H9 (cell line): Measurements from ENCODE around the gene AXIN1. TPM values are rescaled to one million over a fixed set of nuclear protein-coding genes. Genes with fewer than 3 reads are reported as not detected.

Experiments
- DNase-seq: peaks from one replicate; pipeline ENCODE4 v3.0.0-alpha.2; 2017
- H2AFZ ChIP-seq: one replicate; pipeline ENCODE4 v1.6.1; 2013; ENCODE audit warnings: mild to moderate bottlenecking, low read length, control low read depth, moderate library complexity
- H2AK5ac ChIP-seq: 2 replicates; pipeline ENCODE4 v1.6.1; 2013; ENCODE audit warnings: low read length, control low read depth, mixed read lengths; ENCODE audit not compliant: insufficient read length
- H2BK120ac ChIP-seq: one replicate; pipeline ENCODE4 v1.6.1; 2013; ENCODE audit warnings: low read depth, mild to moderate bottlenecking, low read length, control low read depth, inconsistent platforms; ENCODE audit not compliant: poor library complexity, severe bottlenecking
- H2BK12ac ChIP-seq: 2 replicates; pipeline ENCODE4 v1.6.1; 2013; ENCODE audit warnings: low read length, control low read depth, mixed read lengths, low read depth; ENCODE audit not compliant: insufficient read length
- H2BK15ac ChIP-seq: 2 replicates; pipeline ENCODE4 v1.6.1; 2013; ENCODE audit warnings: low read depth, low read length, control low read depth
- H2BK20ac ChIP-seq: one replicate; pipeline ENCODE4 v1.6.1; 2013; ENCODE audit warnings: low read depth, mild to moderate bottlenecking, low read length, control low read depth, inconsistent platforms; ENCODE audit not compliant: poor library complexity, severe bottlenecking
- H2BK5ac ChIP-seq: 2 replicates; pipeline ENCODE4 v1.6.1; 2013; ENCODE audit warnings: low read length, control low read depth, mixed read lengths; ENCODE audit not compliant: insufficient read length
- H3K14ac ChIP-seq: 2 replicates; pipeline ENCODE4 v1.6.1; 2013; ENCODE audit warnings: low read length, control low read depth; ENCODE audit not compliant: insufficient read depth
- H3K18ac ChIP-seq: 2 replicates; pipeline ENCODE4 v1.6.1; 2013; ENCODE audit warnings: low read depth, mild to moderate bottlenecking, mixed read lengths, low read length, control low read depth; ENCODE audit not compliant: insufficient read length
- H3K23ac ChIP-seq: 2 replicates; pipeline ENCODE4 v1.6.1; 2013; ENCODE audit warnings: low read length, control low read depth, mixed read lengths, low read depth; ENCODE audit not compliant: insufficient read length
- H3K23me2 ChIP-seq: 2 replicates; pipeline ENCODE4 v1.6.1; 2013; ENCODE audit warnings: low read depth, mild to moderate bottlenecking, mixed read lengths, low read length, control low read depth; ENCODE audit not compliant: insufficient read length, poor library complexity, severe bottlenecking
- H3K27ac ChIP-seq: 2 replicates; pipeline ENCODE4 v1.5.1; 2013; ENCODE audit warnings: low read length, control low read depth, mixed read lengths, low read depth; ENCODE audit not compliant: insufficient read length
- H3K27me3 ChIP-seq: 2 replicates; pipeline ENCODE4 v1.6.1; 2013; ENCODE audit warnings: low read length, control low read depth, inconsistent platforms; ENCODE audit not compliant: insufficient read depth
- H3K4ac ChIP-seq: 2 replicates; pipeline ENCODE4 v1.6.1; 2013; ENCODE audit warnings: low read depth, mild to moderate bottlenecking, control low read depth, inconsistent platforms, low read length, moderate library complexity
- H3K4me1 ChIP-seq: 2 replicates; pipeline ENCODE4 v1.6.1; 2013; ENCODE audit warnings: low read length, control low read depth, inconsistent platforms; ENCODE audit not compliant: insufficient read depth
- H3K4me2 ChIP-seq: 2 replicates; pipeline ENCODE4 v1.6.1; 2013; ENCODE audit warnings: low read length, control low read depth, mixed read lengths; ENCODE audit not compliant: insufficient read length, insufficient read depth
- H3K56ac ChIP-seq: 2 replicates; pipeline ENCODE4 v1.6.1; 2013; ENCODE audit warnings: low read depth, mild to moderate bottlenecking, mixed read lengths, low read length, control low read depth; ENCODE audit not compliant: insufficient read length
- H3K79me1 ChIP-seq: 2 replicates; pipeline ENCODE4 v1.6.1; 2013; ENCODE audit warnings: low read depth, mild to moderate bottlenecking, moderate library complexity, low read length, control low read depth, inconsistent platforms; ENCODE audit not compliant: insufficient read depth, poor library complexity, severe bottlenecking
- H3K79me2 ChIP-seq: 2 replicates; pipeline ENCODE4 v1.6.1; 2013; ENCODE audit warnings: low read length, control low read depth, inconsistent platforms; ENCODE audit not compliant: insufficient read depth
- H3K9ac ChIP-seq: 2 replicates; pipeline ENCODE4 v1.6.1; 2013; ENCODE audit warnings: low read length, control low read depth, mixed read lengths; ENCODE audit not compliant: insufficient read length; ENCODE audit errors: extremely low read depth
- H3K9me3 ChIP-seq: one replicate; pipeline ENCODE4 v1.6.1; 2013; ENCODE audit warnings: low read depth, low read length, inconsistent platforms; ENCODE audit not compliant: control insufficient read depth
- H3T11ph ChIP-seq: one replicate; pipeline ENCODE4 v1.6.1; 2013; ENCODE audit warnings: mild to moderate bottlenecking, low read length, control low read depth, inconsistent platforms
- H4K20me1 ChIP-seq: one replicate; pipeline ENCODE4 v1.6.1; 2013; ENCODE audit not compliant: control insufficient read depth, insufficient read length, insufficient read depth
- H4K5ac ChIP-seq: 2 replicates; pipeline ENCODE4 v1.6.1; 2013; ENCODE audit warnings: low read depth, mild to moderate bottlenecking, mixed read lengths, low read length, control low read depth; ENCODE audit not compliant: insufficient read length
- H4K8ac ChIP-seq: replicated peaks from 2 replicates; pipeline ENCODE4 v1.6.1; 2013; ENCODE audit warnings: low read length, control low read depth, mixed read lengths, low read depth; ENCODE audit not compliant: insufficient read length
- H4K91ac ChIP-seq: 2 replicates; pipeline ENCODE4 v1.6.1; 2013; ENCODE audit warnings: low read depth, mild to moderate bottlenecking, moderate library complexity, mixed read lengths, low read length, control low read depth; ENCODE audit not compliant: insufficient read length
- H3K27ac Mint-ChIP-seq, 3 experiments: 2 replicates in 2 of 3; 3 replicates in 1 of 3; pipeline ENCODE4 v1.8.0; 2020 to 2021; ENCODE audit warnings: mixed read lengths in 3 of 3, mild to moderate bottlenecking in 1 of 3, moderate library complexity in 1 of 3
- H3K27me3 Mint-ChIP-seq: 2 replicates; pipeline ENCODE4 v1.8.0; 2021; ENCODE audit warnings: low read depth, mild to moderate bottlenecking, moderate library complexity, mixed read lengths
- H3K36me3 Mint-ChIP-seq, 3 experiments: 2 replicates in 2 of 3; 3 replicates in 1 of 3; pipeline ENCODE4 v1.8.0; 2020 to 2021; ENCODE audit warnings: low read depth in 3 of 3, mixed read lengths in 3 of 3; ENCODE audit not compliant: insufficient read depth in 1 of 3
- H3K4me1 Mint-ChIP-seq, 2 experiments: 2 replicates each; pipeline ENCODE4 v1.8.0; 2020; ENCODE audit warnings: mixed read lengths in 2 of 2
- H3K4me3 Mint-ChIP-seq, 2 experiments: 2 replicates in 1 of 2; 3 replicates in 1 of 2; pipeline ENCODE4 v1.8.0; 2020 to 2021; ENCODE audit warnings: mild to moderate bottlenecking in 2 of 2, mixed read lengths in 2 of 2, moderate library complexity in 1 of 2
- H3K9me3 Mint-ChIP-seq, 2 experiments: 2 replicates in 1 of 2; 3 replicates in 1 of 2; pipeline ENCODE4 v1.8.0; 2020; ENCODE audit warnings: mild to moderate bottlenecking in 2 of 2, mixed read lengths in 2 of 2, moderate library complexity in 1 of 2
- whole genome bisulfite sequencing: extraction: QIAGEN DNeasy Blood & Tissue Kit; methylation state at CpG from one replicate; pipeline ENCODE4 v1.1.7; 2013; ENCODE audit warnings: missing lambda C conversion rate, low lambda C conversion rate, mixed read lengths; ENCODE audit not compliant: insufficient read length; ENCODE audit errors: extremely low coverage; 5-methylcytosine and 5-hydroxymethylcytosine counted together
- total RNA-seq: library from RNA; stranded (reverse); gene quantifications from 2 replicates; pipeline ENCODE4 v1.2.1, GENCODE V29; 2021
- TF ChIP-seq, protein P1 (sequence below): fragments of 200-600 bp; sonication (generic); conservative IDR thresholded peaks from 3 replicates; pipeline ENCODE4 v1.8.0; 2021; ENCODE audit warnings: antibody characterized with exemption, mild to moderate bottlenecking

Gene AXIN1
- total RNA-seq, 1 experiment from 2014 or later: 50.9 TPM

GRCh38 chr16:314795-315299 is 37.7 kb downstream of the AXIN1 start:
- Histone ChIP-seq H3K56ac (no peak overlapping the region), H3K4me2 (no peak overlapping the region), H3K27ac (no peak overlapping the region), H3K4me1 (no peaks in the 10 kb centered on the region; the same call in 1 of the 2 replicates), H4K5ac (no peak overlapping the region), H3K14ac (no peak overlapping the region), H4K8ac (no peak overlapping the region), H3K18ac (no peak overlapping the region), H3K23ac (no peak overlapping the region), H2AK5ac (no peak overlapping the region), H3K23me2 (no peaks in the 10 kb centered on the region), H4K91ac (no peak overlapping the region), H2BK12ac (no peak overlapping the region), H2BK15ac (no peak overlapping the region), H2BK5ac (no peak overlapping the region), H3K9ac (no peak overlapping the region), H2BK120ac (no peak overlapping the region), H3K27me3 (no peaks in the 10 kb centered on the region), H3T11ph (no peak overlapping the region), H2BK20ac (no peak overlapping the region), H4K20me1 (no peaks in the 10 kb centered on the region), H3K4ac (no peak overlapping the region), H3K79me1 (peaks cover 2% of the 10 kb centered on the region), H3K9me3 (no peaks in the 10 kb centered on the region), H2AFZ (no peak overlapping the region), H3K79me2 (peaks cover 3% of the 10 kb centered on the region; the same call in 1 of the 2 replicates)
- TF ChIP-seq, protein P1, sequence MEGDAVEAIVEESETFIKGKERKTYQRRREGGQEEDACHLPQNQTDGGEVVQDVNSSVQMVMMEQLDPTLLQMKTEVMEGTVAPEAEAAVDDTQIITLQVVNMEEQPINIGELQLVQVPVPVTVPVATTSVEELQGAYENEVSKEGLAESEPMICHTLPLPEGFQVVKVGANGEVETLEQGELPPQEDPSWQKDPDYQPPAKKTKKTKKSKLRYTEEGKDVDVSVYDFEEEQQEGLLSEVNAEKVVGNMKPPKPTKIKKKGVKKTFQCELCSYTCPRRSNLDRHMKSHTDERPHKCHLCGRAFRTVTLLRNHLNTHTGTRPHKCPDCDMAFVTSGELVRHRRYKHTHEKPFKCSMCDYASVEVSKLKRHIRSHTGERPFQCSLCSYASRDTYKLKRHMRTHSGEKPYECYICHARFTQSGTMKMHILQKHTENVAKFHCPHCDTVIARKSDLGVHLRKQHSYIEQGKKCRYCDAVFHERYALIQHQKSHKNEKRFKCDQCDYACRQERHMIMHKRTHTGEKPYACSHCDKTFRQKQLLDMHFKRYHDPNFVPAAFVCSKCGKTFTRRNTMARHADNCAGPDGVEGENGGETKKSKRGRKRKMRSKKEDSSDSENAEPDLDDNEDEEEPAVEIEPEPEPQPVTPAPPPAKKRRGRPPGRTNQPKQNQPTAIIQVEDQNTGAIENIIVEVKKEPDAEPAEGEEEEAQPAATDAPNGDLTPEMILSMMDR: no peak
- Mint-ChIP-seq H3K4me1 (peaks cover 18 to 19% of the 10 kb centered on the region in 2 experiments), H3K9me3 (no peaks in the 10 kb centered on the region), H3K4me3 (no peak overlapping the region), H3K36me3 (peaks cover 8 to 42% (median 36%) of the 10 kb centered on the region in 3 experiments; a peak in 6 of 7 replicates), H3K27ac (no peak overlapping the region; a peak in 1 of 7 replicates), H3K27me3 (no peaks in the 10 kb centered on the region)
- no peak for DNase-seq
- WGBS: no CpG with 5 or more reads among the region's 14 CpGs
